ENCODE data around the gene SUFU. TPM values are rescaled to one million over a fixed set of nuclear protein-coding genes. Genes with fewer than 3 reads are reported as not detected.

The SUFU gene
- total RNA-seq, 1 donor from 2014 or later, result 16.9 TPM

DNA sequence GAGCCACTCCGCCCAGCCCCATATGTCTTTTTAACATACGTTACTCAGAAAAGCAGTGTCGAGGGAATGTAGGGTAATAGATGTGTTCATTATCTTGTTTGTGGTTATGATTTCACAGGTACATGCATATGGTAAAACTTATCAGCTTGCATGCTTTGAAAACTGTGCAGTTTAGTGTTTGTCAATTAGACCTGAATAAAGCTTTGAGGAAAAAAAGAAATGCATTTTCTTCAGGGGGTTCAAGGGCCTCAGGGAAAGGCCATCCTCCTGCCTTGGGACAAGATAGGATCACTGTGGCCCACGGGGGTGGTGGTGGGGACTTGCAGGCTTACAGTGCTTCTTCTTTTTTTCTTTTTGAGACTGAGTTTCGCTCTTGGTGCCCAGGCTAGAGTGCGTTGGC is 36.5 kb upstream of the SUFU start:
- Mint-ChIP-seq H3K4me1 (ENCODE audit: unreplicated experiment) (peaks cover 14% of the 10 kb centered on the region), H3K27ac (ENCODE audit: unreplicated experiment) (no peak overlapping the region), H3K9me3 (ENCODE audit: unreplicated experiment) (no peaks in the 10 kb centered on the region), H3K27me3 (ENCODE audit: unreplicated experiment) (peaks cover 12% of the 10 kb centered on the region), H3K36me3 (ENCODE audit: unreplicated experiment) (no peaks in the 10 kb centered on the region), H3K4me3 (ENCODE audit: unreplicated experiment) (no peak overlapping the region)
- TF ChIP-seq, protein P1, sequence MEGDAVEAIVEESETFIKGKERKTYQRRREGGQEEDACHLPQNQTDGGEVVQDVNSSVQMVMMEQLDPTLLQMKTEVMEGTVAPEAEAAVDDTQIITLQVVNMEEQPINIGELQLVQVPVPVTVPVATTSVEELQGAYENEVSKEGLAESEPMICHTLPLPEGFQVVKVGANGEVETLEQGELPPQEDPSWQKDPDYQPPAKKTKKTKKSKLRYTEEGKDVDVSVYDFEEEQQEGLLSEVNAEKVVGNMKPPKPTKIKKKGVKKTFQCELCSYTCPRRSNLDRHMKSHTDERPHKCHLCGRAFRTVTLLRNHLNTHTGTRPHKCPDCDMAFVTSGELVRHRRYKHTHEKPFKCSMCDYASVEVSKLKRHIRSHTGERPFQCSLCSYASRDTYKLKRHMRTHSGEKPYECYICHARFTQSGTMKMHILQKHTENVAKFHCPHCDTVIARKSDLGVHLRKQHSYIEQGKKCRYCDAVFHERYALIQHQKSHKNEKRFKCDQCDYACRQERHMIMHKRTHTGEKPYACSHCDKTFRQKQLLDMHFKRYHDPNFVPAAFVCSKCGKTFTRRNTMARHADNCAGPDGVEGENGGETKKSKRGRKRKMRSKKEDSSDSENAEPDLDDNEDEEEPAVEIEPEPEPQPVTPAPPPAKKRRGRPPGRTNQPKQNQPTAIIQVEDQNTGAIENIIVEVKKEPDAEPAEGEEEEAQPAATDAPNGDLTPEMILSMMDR (IDR thresholded peaks at IDR 0.05), result no peak
- DNase-seq (ENCODE audit: extremely low spot score, unreplicated experiment), result no peak

- Mint-ChIP-seq H3K9me3 (ENCODE audit: unreplicated experiment) (no peaks in the 10 kb centered on the region), H3K36me3 (ENCODE audit: unreplicated experiment) (no peaks in the 10 kb centered on the region), H3K27me3 (ENCODE audit: unreplicated experiment) (peaks cover 6% of the 10 kb centered on the region), H3K4me3 (ENCODE audit: unreplicated experiment) (no peak overlapping the region), H3K4me1 (ENCODE audit: unreplicated experiment) (peaks cover 8% of the 10 kb centered on the region), H3K27ac (ENCODE audit: unreplicated experiment) (no peak overlapping the region)
- TF ChIP-seq, protein P1 (IDR thresholded peaks at IDR 0.05), result no peak
- DNase-seq (ENCODE audit: extremely low spot score, unreplicated experiment), result no peak
These were observed 35.8 kb upstream of the SUFU start for GRCh38 chr10:102467971-102468438.

DNA sequence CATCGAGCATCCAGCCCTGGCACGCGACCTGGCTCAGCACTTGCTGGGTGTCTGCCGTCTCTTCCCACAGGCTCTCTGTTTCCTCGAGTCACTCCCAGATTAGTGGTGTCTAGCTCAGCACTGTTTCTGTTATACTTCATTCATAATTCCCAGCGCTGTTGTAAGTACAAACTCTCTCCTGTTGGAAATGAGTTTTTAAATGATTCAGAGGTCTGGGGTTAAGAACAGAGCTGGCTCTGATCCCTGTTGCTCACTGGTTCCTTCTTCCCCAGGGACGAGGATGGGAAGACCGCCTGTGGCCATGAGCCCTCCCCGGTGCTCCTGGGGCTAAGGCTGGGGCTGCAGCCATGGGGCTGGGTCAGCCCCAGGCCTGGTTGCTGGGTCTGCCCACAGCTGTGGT is 35.1 kb upstream of the SUFU start:
- TF ChIP-seq, protein P1 (IDR thresholded peaks at IDR 0.05), result no peak
- no peak for DNase-seq (ENCODE audit: extremely low spot score, unreplicated experiment)
- peaks cover 5% of the 10 kb centered on the region for H3K4me1 Mint-ChIP-seq (ENCODE audit: unreplicated experiment)

GRCh38 chr10:102470579-102471546 is 32.9 kb upstream of the SUFU start:
- Mint-ChIP-seq H3K9me3 (ENCODE audit: unreplicated experiment) (no peaks in the 10 kb centered on the region), H3K4me1 (ENCODE audit: unreplicated experiment) (peaks cover 5% of the 10 kb centered on the region), H3K27ac (ENCODE audit: unreplicated experiment) (no peak overlapping the region), H3K36me3 (ENCODE audit: unreplicated experiment) (peaks cover 3% of the 10 kb centered on the region), H3K4me3 (ENCODE audit: unreplicated experiment) (no peak overlapping the region), H3K27me3 (ENCODE audit: unreplicated experiment) (no peaks in the 10 kb centered on the region)
- no peak for DNase-seq (ENCODE audit: extremely low spot score, unreplicated experiment)
- TF ChIP-seq, protein P1 (IDR thresholded peaks at IDR 0.05), result no peak

More for the DNA sequence above, 35.1 kb upstream of the SUFU start:
- Mint-ChIP-seq H3K27me3 (ENCODE audit: unreplicated experiment) (no peaks in the 10 kb centered on the region), H3K4me3 (ENCODE audit: unreplicated experiment) (no peak overlapping the region), H3K36me3 (ENCODE audit: unreplicated experiment) (no peaks in the 10 kb centered on the region), H3K9me3 (ENCODE audit: unreplicated experiment) (no peaks in the 10 kb centered on the region), H3K27ac (ENCODE audit: unreplicated experiment) (no peak overlapping the region)
